Coronary artery (tissue), 2 donors: ENCODE data around the gene NDC1.

ENCODE experiments used
- DNase-seq: peaks from one replicate; pipeline ENCODE4 v3.0.0-alpha.2; 2017; ENCODE audit warnings: low spot score
- H3K27ac ChIP-seq, 2 donors: fragments of 200-600 bp; sonication (generic); one replicate each; pipeline ENCODE4 v1.5.1; 2016 to 2019
- H3K4me3 ChIP-seq: fragments of 200-600 bp; sonication (generic); 2 replicates; pipeline ENCODE4 v1.5.1; 2016; ENCODE audit warnings: mild to moderate bottlenecking, moderate library complexity
- CTCF ChIP-seq: fragments of 200-600 bp; sonication (generic); IDR thresholded peaks from one replicate; pipeline ENCODE4 v1.5.1; 2019; ENCODE audit warnings: antibody characterized with exemption

Gene NDC1

GRCh38 chr1:53733975-53734649 is 104.0 kb downstream of the NDC1 start:
- no peak for DNase-seq
- H3K4me3 ChIP-seq, result no peak overlapping the region
- H3K27ac ChIP-seq, result no peak overlapping the region
- no peak for TF ChIP-seq CTCF

- Histone ChIP-seq H3K27ac (peak overlapping the region in 1 of 2 donors; percentile 32), H3K4me3 (no peak overlapping the region)
- no peak for TF ChIP-seq CTCF
- DNase-seq, result no peak
Measured at GRCh38 chr1:53733447-53733931, 104.6 kb downstream of the NDC1 start.

GRCh38 chr1:53732912-53733317 is 105.2 kb downstream of the NDC1 start:
- H3K27ac ChIP-seq, result no peak overlapping the region
- H3K4me3 ChIP-seq, result no peak overlapping the region
- no peak for TF ChIP-seq CTCF
- DNase-seq, result no peak

GRCh38 chr1:53732409-53732808 is 105.7 kb downstream of the NDC1 start:
- DNase-seq, result no peak
- Histone ChIP-seq H3K4me3 (no peak overlapping the region), H3K27ac (no peak overlapping the region)
- no peak for TF ChIP-seq CTCF

GRCh38 chr1:53731779-53732305 is 106.3 kb downstream of the NDC1 start:
- TF ChIP-seq CTCF, result no peak
- Histone ChIP-seq H3K4me3 (no peak overlapping the region), H3K27ac (peak overlapping the region in 1 of 2 donors; percentile 11)
- no peak for DNase-seq

- no peak for TF ChIP-seq CTCF
- Histone ChIP-seq H3K27ac (no peak overlapping the region), H3K4me3 (no peak overlapping the region)
- DNase-seq, result peak; percentile 60
Measured at GRCh38 chr1:53731043-53731600, 107.0 kb downstream of the NDC1 start.
